Retinal pigment epithelial cell (primary cell): Measurements from ENCODE around the gene KIFC3.

Experiments
- DNase-seq: peaks from one replicate; pipeline ENCODE4 v3.0.0-alpha.2; 2010; ENCODE audit warnings: low read depth
- H3K4me3 ChIP-seq: 2 replicates; pipeline ENCODE4 v1.5.1; 2011; ENCODE audit warnings: mild to moderate bottlenecking, low read length, control low read depth, moderate library complexity
- CTCF ChIP-seq: conservative IDR thresholded peaks from 2 replicates; pipeline ENCODE4 v1.5.1; 2011; ENCODE audit warnings: low read depth, low read length, control low read depth, inconsistent platforms

The KIFC3 gene

GRCh38 chr16:57808589-57809228, 6.4 kb upstream of the KIFC3 start:
- H3K4me3 ChIP-seq: no peak overlapping the region
- TF ChIP-seq CTCF: no peak
- DNase-seq: no peak

- peak; percentile 50 for DNase-seq
- H3K4me3 ChIP-seq: peak overlapping the region; percentile 7
- no peak for TF ChIP-seq CTCF
These were observed 5.8 kb upstream of the KIFC3 start for GRCh38 chr16:57807968-57808528.

- no peak for DNase-seq
- H3K4me3 ChIP-seq: no peak overlapping the region
- no peak for TF ChIP-seq CTCF
These were observed 5.1 kb upstream of the KIFC3 start for GRCh38 chr16:57807252-57807967.

- no peak for TF ChIP-seq CTCF
- no peak overlapping the region for H3K4me3 ChIP-seq
- DNase-seq: no peak
These were observed 2.9 kb upstream of the KIFC3 start for GRCh38 chr16:57805176-57805575.

GRCh38 chr16:57804111-57804837, 2.0 kb upstream of the KIFC3 start:
- no peak for DNase-seq
- H3K4me3 ChIP-seq: no peak overlapping the region
- TF ChIP-seq CTCF: no peak

GRCh38 chr16:57803134-57803990, 1.1 kb upstream of the KIFC3 start:
- DNase-seq: no peak
- TF ChIP-seq CTCF: no peak
- H3K4me3 ChIP-seq: no peak overlapping the region
